Measurements from ENCODE around the gene LHX4. TPM values are rescaled to one million over a fixed set of nuclear protein-coding genes. Genes with fewer than 3 reads are reported as not detected.

LHX4 gene
- total and polyA plus RNA-seq, 9 of the 15 experiments (the other 6 are each of a cell fraction or from before 2014, with no cell fraction given) = 0.01 to 0.11 (median 0.07) TPM; not detected in 5

- TF ChIP-seq POLR2AphosphoS5 (IDR thresholded peaks at IDR 0.05; ENCODE audit: control insufficient read depth, insufficient read depth, low read depth, low read length) (no peak), PRPF4 (IDR thresholded peaks at IDR 0.05; ENCODE audit: insufficient read depth, low read depth, low read length, poor library complexity, severe bottlenecking) (no peak), CREB3 (tag; conservative IDR thresholded peaks at IDR 0.05; ENCODE audit: low read depth) (no peak), CGGBP1 (CRISPR knock-in tag; IDR thresholded peaks at IDR 0.05) (no peak), CCNT2 (IDR thresholded peaks at IDR 0.05; ENCODE audit: borderline replicate concordance, extremely low read depth, insufficient read length, low read depth, low read length) (no peak), NUFIP1 (IDR thresholded peaks at IDR 0.05; ENCODE audit: partially characterized antibody) (no peak), RREB1 (CRISPR knock-in tag; IDR thresholded peaks at IDR 0.05) (no peak), ZNF274 (IDR thresholded peaks at IDR 0.05; ENCODE audit: borderline replicate concordance, low read depth, low read length) (no peak), GATAD2A (IDR thresholded peaks at IDR 0.05) (no peak), YY1 (IDR thresholded peaks at IDR 0.05; ENCODE audit: borderline replicate concordance in 1 of 3, control insufficient read depth in 1 of 3, extremely low read depth in 1 of 3, insufficient read depth in 3 of 3, insufficient read length in 1 of 3, insufficient replicate concordance in 2 of 3, low read depth in 1 of 3, low read length in 2 of 3) (peak in 1 of 3 experiments; percentile 48), SMAD3 (CRISPR knock-in tag; conservative IDR thresholded peaks at IDR 0.05) (no peak), KDM5B (IDR thresholded peaks at IDR 0.05; ENCODE audit: insufficient replicate concordance, low read depth, low read length) (no peak), STAT5A (IDR thresholded peaks at IDR 0.05; ENCODE audit: borderline replicate concordance, low read length) (no peak), ETV5 (CRISPR knock-in tag; IDR thresholded peaks at IDR 0.05; ENCODE audit: low read depth) (no peak), CHD4 (IDR thresholded peaks at IDR 0.05; ENCODE audit: insufficient read depth, insufficient replicate concordance, low read depth, low read length, poor library complexity, severe bottlenecking) (no peak), MED1 (CRISPR knock-in tag; IDR thresholded peaks at IDR 0.05; ENCODE audit: borderline replicate concordance) (no peak), PTTG1 (tag; IDR thresholded peaks at IDR 0.05; ENCODE audit: low read depth) (no peak), ZFP1 (CRISPR knock-in tag; IDR thresholded peaks at IDR 0.05) (no peak), KAT7 (CRISPR knock-in tag; IDR thresholded peaks at IDR 0.05; ENCODE audit: borderline replicate concordance) (no peak), ZNF444 (CRISPR knock-in tag; IDR thresholded peaks at IDR 0.05) (no peak)
Measured at GRCh38 chr1:180243517-180244221, 13.6 kb downstream of the LHX4 start (continued).

Data from K562 (cell line).